Bone marrow (tissue), 2 donors: ENCODE results near the gene ZNF470.
A peak's percentile ranks its signal among the peaks of the same experiment; 100 is the strongest.

Experiments used
- DNase-seq, 2 donors: peaks; one replicate each; lab custom pipeline; 2025; lab: John Stamatoyannopoulos, UW

Gene ZNF470

GRCh38 chr19:56567274-56568120 lies at the start of gene ZNF470:
TSS of gene ZNF470 (plus strand) at chr19:56567468. CDS start at chr19:56570312, 2,844 bp downstream.
- peak; percentile 85 to 87 for DNase-seq

GRCh38 chr19:56525214-56525860 lies 41.9 kb upstream of the ZNF470 start:
- DNase-seq, result no peak

GRCh38 chr19:56537442-56537841 lies 29.8 kb upstream of the ZNF470 start:
- DNase-seq, result no peak

GRCh38 chr19:56538254-56538760 lies 29.0 kb upstream of the ZNF470 start:
- peak; percentile 85 to 86 for DNase-seq

- DNase-seq, result peak; percentile 43 to 74
Observed at GRCh38 chr19:56538761-56539263, 28.5 kb upstream of the ZNF470 start, which contains the start of gene ZFP28. TSS of gene ZFP28 (plus strand) at chr19:56538948. CDS start at chr19:56539019, 71 bp downstream.

GRCh38 chr19:56543776-56544175 lies 23.5 kb upstream of the ZNF470 start:
- no peak for DNase-seq

- no peak for DNase-seq
Observed at GRCh38 chr19:56547535-56547934, 19.7 kb upstream of the ZNF470 start.

- no peak for DNase-seq
Observed at GRCh38 chr19:56554272-56554869, 12.9 kb upstream of the ZNF470 start.

- no peak for DNase-seq
Observed at GRCh38 chr19:56562766-56563165, 4.5 kb upstream of the ZNF470 start.

GRCh38 chr19:56566904-56567273 lies 379 bp upstream of the ZNF470 start:
- DNase-seq, result no peak

GRCh38 chr19:56572589-56572988 lies 5.3 kb downstream of the ZNF470 start:
- DNase-seq, result no peak

- no peak for DNase-seq
Observed at GRCh38 chr19:56573914-56574313, 6.6 kb downstream of the ZNF470 start.

GRCh38 chr19:56577719-56578602 lies 10.7 kb downstream of the ZNF470 start:
- DNase-seq, result no peak

- no peak for DNase-seq
Observed at GRCh38 chr19:56594446-56594782, 27.1 kb downstream of the ZNF470 start.

- DNase-seq, result peak; percentile 48 to 76
Observed at GRCh38 chr19:56594783-56595547, 27.7 kb downstream of the ZNF470 start, which contains the start of gene ZNF71. TSS of gene ZNF71 (plus strand) at chr19:56595302. CDS start at chr19:56601559, 6,257 bp downstream.

- no peak for DNase-seq
Observed at GRCh38 chr19:56595548-56595899, 28.3 kb downstream of the ZNF470 start.

GRCh38 chr19:56596676-56597075 lies 29.4 kb downstream of the ZNF470 start:
- DNase-seq, result no peak

GRCh38 chr19:56597696-56598095 lies 30.4 kb downstream of the ZNF470 start:
- no peak for DNase-seq

- DNase-seq, result no peak
Observed at GRCh38 chr19:56601375-56601774, 34.1 kb downstream of the ZNF470 start.

- DNase-seq, result no peak
Observed at GRCh38 chr19:56603829-56604228, 36.6 kb downstream of the ZNF470 start.
